ENCODE data around the gene HSPA4. TPM values are rescaled to one million over a fixed set of nuclear protein-coding genes. Genes with fewer than 3 reads are reported as not detected.

The HSPA4 gene
- total RNA-seq, 3 donors from 2014 or later, result 64.1 to 77.2 (median 72.9) TPM

- intact Hi-C loops (cut with DNase I, micrococcal nuclease), result no loop called here
- no peaks in the 10 kb centered on the region for H3K4me1 ChIP-seq (ENCODE audit: low read depth)
- no peak for ATAC-seq
- TF ChIP-seq, protein P1, sequence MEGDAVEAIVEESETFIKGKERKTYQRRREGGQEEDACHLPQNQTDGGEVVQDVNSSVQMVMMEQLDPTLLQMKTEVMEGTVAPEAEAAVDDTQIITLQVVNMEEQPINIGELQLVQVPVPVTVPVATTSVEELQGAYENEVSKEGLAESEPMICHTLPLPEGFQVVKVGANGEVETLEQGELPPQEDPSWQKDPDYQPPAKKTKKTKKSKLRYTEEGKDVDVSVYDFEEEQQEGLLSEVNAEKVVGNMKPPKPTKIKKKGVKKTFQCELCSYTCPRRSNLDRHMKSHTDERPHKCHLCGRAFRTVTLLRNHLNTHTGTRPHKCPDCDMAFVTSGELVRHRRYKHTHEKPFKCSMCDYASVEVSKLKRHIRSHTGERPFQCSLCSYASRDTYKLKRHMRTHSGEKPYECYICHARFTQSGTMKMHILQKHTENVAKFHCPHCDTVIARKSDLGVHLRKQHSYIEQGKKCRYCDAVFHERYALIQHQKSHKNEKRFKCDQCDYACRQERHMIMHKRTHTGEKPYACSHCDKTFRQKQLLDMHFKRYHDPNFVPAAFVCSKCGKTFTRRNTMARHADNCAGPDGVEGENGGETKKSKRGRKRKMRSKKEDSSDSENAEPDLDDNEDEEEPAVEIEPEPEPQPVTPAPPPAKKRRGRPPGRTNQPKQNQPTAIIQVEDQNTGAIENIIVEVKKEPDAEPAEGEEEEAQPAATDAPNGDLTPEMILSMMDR (IDR thresholded peaks at IDR 0.05), result no peak
- no peak overlapping the region for H3K4me3 ChIP-seq
- no peak for DNase-seq
- H3K9me3 ChIP-seq, result no peaks in the 10 kb centered on the region
- H3K36me3 ChIP-seq (ENCODE audit: low read depth), result peaks cover 13% of the 10 kb centered on the region
Observed at GRCh38 chr5:133086366-133086875, 34.6 kb downstream of the HSPA4 start.

- Histone ChIP-seq H3K36me3 (ENCODE audit: low read depth) (peaks cover 13% of the 10 kb centered on the region), H3K4me3 (no peak overlapping the region), H3K4me1 (ENCODE audit: low read depth) (no peaks in the 10 kb centered on the region), H3K9me3 (no peaks in the 10 kb centered on the region)
- intact Hi-C loops (cut with DNase I, micrococcal nuclease), result no loop called here
- TF ChIP-seq, protein P1 (IDR thresholded peaks at IDR 0.05), result no peak
- ATAC-seq, result no peak
- no peak for DNase-seq
Observed at GRCh38 chr5:133088064-133088463, 36.3 kb downstream of the HSPA4 start.

- Histone ChIP-seq H3K36me3 (ENCODE audit: low read depth) (peaks cover 13% of the 10 kb centered on the region), H3K9me3 (no peaks in the 10 kb centered on the region), H3K4me1 (ENCODE audit: low read depth) (no peaks in the 10 kb centered on the region), H3K4me3 (no peak overlapping the region)
- no peak for ATAC-seq
- intact Hi-C loops (cut with DNase I, micrococcal nuclease), result no loop called here
- no peak for DNase-seq
- TF ChIP-seq, protein P1 (IDR thresholded peaks at IDR 0.05), result no peak
Observed at GRCh38 chr5:133091034-133091433, 39.2 kb downstream of the HSPA4 start.

- intact Hi-C loops (cut with DNase I, micrococcal nuclease), result no loop called here
- no peaks in the 10 kb centered on the region for H3K36me3 ChIP-seq (ENCODE audit: low read depth)
- TF ChIP-seq, protein P1 (IDR thresholded peaks at IDR 0.05), result no peak
- no peaks in the 10 kb centered on the region for H3K4me1 ChIP-seq (ENCODE audit: low read depth)
- DNase-seq (no peak), ATAC-seq (no peak)
- no peak overlapping the region for H3K4me3 ChIP-seq
- no peaks in the 10 kb centered on the region for H3K9me3 ChIP-seq
Observed at GRCh38 chr5:133106343-133106742, 54.5 kb downstream of the HSPA4 start.

GRCh38 chr5:133106761-133107572 lies 55.2 kb downstream of the HSPA4 start:
- DNase-seq (no peak), ATAC-seq (peak; percentile 8)
- no peaks in the 10 kb centered on the region for H3K36me3 ChIP-seq (ENCODE audit: low read depth)
- intact Hi-C loops (cut with DNase I, micrococcal nuclease), result no loop called here
- no peaks in the 10 kb centered on the region for H3K9me3 ChIP-seq
- TF ChIP-seq, protein P1 (IDR thresholded peaks at IDR 0.05), result no peak
- H3K4me1 ChIP-seq (ENCODE audit: low read depth), result no peaks in the 10 kb centered on the region
- no peak overlapping the region for H3K4me3 ChIP-seq
